Muscle layer of duodenum (tissue), 2 donors: ENCODE measurements around the gene CCDC201.

Experiments used
- H3K27ac ChIP-seq: one replicate; pipeline ENCODE4 v1.7.0; 2013; ENCODE audit warnings: mild to moderate bottlenecking, low read length
- H3K27me3 ChIP-seq: one replicate; pipeline ENCODE4 v1.7.0; 2013; ENCODE audit warnings: low read depth, mild to moderate bottlenecking, control low read depth, low read length
- H3K36me3 ChIP-seq, 2 donors: one replicate each; pipeline ENCODE4 v1.7.0; 2013; ENCODE audit warnings: low read length in 2 of 2, control low read depth in 1 of 2, mild to moderate bottlenecking in 1 of 2; ENCODE audit not compliant: insufficient read depth in 2 of 2, control insufficient read depth in 1 of 2
- H3K4me1 ChIP-seq, 2 donors: one replicate each; pipeline ENCODE4 v1.7.0; 2013; ENCODE audit warnings: low read length in 2 of 2, mild to moderate bottlenecking in 2 of 2, control low read depth in 1 of 2, moderate library complexity in 1 of 2; ENCODE audit not compliant: insufficient read depth in 2 of 2, control insufficient read depth in 1 of 2
- H3K4me3 ChIP-seq, 2 donors: one replicate each; pipeline ENCODE4 v1.7.0; 2013; ENCODE audit warnings: low read length in 2 of 2, low read depth in 1 of 2, mild to moderate bottlenecking in 1 of 2
- H3K9me3 ChIP-seq, 2 donors: one replicate each; pipeline ENCODE4 v1.7.0; 2013; ENCODE audit warnings: low read length in 2 of 2, control low read depth in 1 of 2, mild to moderate bottlenecking in 1 of 2; ENCODE audit not compliant: control insufficient read depth in 1 of 2
- donor health status: healthy.

Gene CCDC201

GRCh38 chr7:45892407-45893035 is 19.6 kb upstream of the CCDC201 start:
- no peak overlapping the region for H3K27ac ChIP-seq
- H3K4me3 ChIP-seq, result no peak overlapping the region
- peaks cover 22% of the 10 kb centered on the region for H3K27me3 ChIP-seq
- no peaks in the 10 kb centered on the region for H3K36me3 ChIP-seq
- peaks cover 0 to 11% of the 10 kb centered on the region in 2 donors for H3K4me1 ChIP-seq
- no peaks in the 10 kb centered on the region for H3K9me3 ChIP-seq

GRCh38 chr7:45891462-45892402 is 18.9 kb upstream of the CCDC201 start:
- no peaks in the 10 kb centered on the region for H3K36me3 ChIP-seq
- H3K27me3 ChIP-seq, result peaks cover 24% of the 10 kb centered on the region
- no peak overlapping the region for H3K4me3 ChIP-seq
- no peaks in the 10 kb centered on the region for H3K9me3 ChIP-seq
- H3K4me1 ChIP-seq, result peaks cover 0 to 11% of the 10 kb centered on the region in 2 donors
- H3K27ac ChIP-seq, result no peak overlapping the region

- peaks cover 0 to 11% of the 10 kb centered on the region in 2 donors for H3K4me1 ChIP-seq
- no peak overlapping the region for H3K4me3 ChIP-seq
Measured at GRCh38 chr7:45890902-45891461, 18.1 kb upstream of the CCDC201 start.

DNA sequence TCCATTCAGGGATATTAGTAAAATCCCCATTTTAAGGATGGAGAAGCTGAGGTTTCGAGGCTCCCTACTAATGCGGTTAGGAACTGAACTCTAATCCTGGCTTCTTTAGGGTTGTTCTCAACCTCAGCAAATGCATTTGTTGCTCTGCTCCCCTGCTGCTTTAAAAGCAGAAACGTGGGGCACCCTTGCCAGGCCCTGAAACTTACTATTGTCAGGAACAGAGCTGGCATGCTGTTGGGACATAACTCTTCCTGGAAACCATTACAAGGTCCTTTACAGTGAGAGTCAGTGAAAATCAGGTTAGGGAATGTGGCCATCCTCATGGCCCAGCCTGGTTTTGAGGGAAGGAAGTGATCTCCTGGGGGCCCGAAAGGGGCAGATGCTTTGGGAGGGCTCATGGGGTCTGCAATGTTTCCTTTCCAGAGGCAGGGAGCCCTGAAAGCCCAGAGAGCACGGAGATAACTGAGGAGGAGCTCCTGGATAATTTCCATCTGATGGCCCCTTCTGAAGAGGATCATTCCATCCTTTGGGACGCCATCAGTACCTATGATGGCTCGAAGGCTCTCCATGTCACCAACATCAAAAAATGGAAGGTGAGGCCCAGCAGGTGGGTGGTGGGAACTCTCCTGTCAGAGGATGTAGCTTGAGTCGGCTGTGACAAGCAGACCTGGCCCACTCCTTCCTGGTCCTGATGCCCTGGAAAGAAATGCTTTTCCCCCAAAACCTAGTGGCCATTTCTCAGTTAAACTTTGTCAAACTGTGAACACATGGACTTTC is 17.4 kb upstream of the CCDC201 start:
- Histone ChIP-seq H3K36me3 (no peaks in the 10 kb centered on the region), H3K27ac (no peak overlapping the region), H3K4me3 (no peak overlapping the region), H3K27me3 (peaks cover 29% of the 10 kb centered on the region), H3K4me1 (peaks cover 0 to 11% of the 10 kb centered on the region in 2 donors), H3K9me3 (no peaks in the 10 kb centered on the region)

More at GRCh38 chr7:45890902-45891461, 18.1 kb upstream of the CCDC201 start:
- Histone ChIP-seq H3K27me3 (peaks cover 29% of the 10 kb centered on the region), H3K36me3 (no peaks in the 10 kb centered on the region), H3K9me3 (no peaks in the 10 kb centered on the region), H3K27ac (no peak overlapping the region)

- no peaks in the 10 kb centered on the region for H3K36me3 ChIP-seq
- no peak overlapping the region for H3K27ac ChIP-seq
- H3K4me1 ChIP-seq, result peaks cover 0 to 11% of the 10 kb centered on the region in 2 donors
- no peak overlapping the region for H3K4me3 ChIP-seq
- no peaks in the 10 kb centered on the region for H3K9me3 ChIP-seq
- peaks cover 29% of the 10 kb centered on the region for H3K27me3 ChIP-seq
Measured at GRCh38 chr7:45889367-45890067, 16.6 kb upstream of the CCDC201 start.

DNA sequence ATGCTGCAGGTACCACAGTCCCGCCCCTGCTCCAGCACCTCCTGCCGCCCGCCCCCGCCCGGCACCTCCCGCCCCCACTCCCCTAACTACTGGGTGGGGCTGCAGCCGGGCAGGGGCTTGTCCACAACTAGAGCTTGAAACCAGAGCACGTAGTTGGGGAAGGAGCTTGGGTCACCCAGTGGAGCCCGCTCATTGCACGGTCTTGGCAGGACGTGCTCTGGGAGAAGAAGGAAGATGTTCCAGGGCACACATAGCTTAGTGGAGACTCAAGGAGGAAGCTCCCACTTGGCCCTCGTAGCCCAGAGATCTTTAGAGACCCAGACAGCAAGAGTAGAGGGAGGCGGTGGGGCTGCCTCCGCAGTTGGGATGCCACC is 16.1 kb upstream of the CCDC201 start:
- Histone ChIP-seq H3K4me1 (peaks cover 0 to 11% of the 10 kb centered on the region in 2 donors), H3K27ac (no peak overlapping the region), H3K36me3 (no peaks in the 10 kb centered on the region), H3K4me3 (peak overlapping the region in 1 of 2 donors; percentile 54), H3K27me3 (peaks cover 29% of the 10 kb centered on the region), H3K9me3 (no peaks in the 10 kb centered on the region)

- no peaks in the 10 kb centered on the region for H3K36me3 ChIP-seq
- H3K27me3 ChIP-seq, result peaks cover 29% of the 10 kb centered on the region
- H3K9me3 ChIP-seq, result no peaks in the 10 kb centered on the region
- H3K27ac ChIP-seq, result no peak within 1 kb of the TSS
- H3K4me3 ChIP-seq, result peak within 1 kb of the TSS in 1 of 2 donors; percentile 54
- H3K4me1 ChIP-seq, result peaks cover 0 to 11% of the 10 kb centered on the region in 2 donors
Measured at GRCh38 chr7:45888185-45888992, 15.5 kb upstream of the CCDC201 start, which contains the start of gene IGFBP1. Gene IGFBP1 (plus strand): TSS chr7:45888488. CDS start chr7:45888653, 165 bp downstream.

DNA sequence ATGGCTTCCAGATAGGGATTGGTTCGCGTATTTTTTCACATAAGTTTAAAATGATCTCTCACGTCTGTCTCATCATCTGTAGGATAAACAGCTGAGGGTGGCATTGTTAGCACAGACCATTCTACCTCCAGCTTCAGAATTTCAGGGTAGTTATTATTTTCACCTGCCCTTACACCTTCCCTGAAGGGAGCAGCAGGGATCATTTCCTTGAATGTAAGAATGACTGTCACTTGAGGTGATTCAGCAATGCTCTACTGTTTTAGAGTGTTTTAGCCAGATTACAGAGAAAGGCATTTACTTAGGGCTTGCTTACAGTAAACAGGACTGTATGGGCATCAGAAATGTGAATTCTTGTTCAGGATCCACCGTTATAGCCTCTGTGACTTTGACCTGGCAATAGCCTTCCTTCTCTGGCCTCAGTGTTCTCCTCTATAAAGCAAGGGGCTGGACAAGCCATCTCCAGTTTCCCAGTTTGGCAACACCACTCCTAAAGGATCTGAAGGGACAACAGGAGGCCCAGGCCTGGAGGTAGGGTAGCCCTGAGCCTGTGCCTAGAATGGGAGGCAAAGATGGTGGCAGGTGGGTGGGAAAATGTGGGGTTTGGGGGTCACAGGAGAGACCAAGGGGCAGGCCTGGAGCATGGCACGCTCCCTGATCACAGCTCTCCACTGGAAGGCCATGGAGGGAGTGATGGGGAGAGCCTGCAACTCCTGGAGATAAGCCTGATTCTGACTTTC is 14.2 kb upstream of the CCDC201 start:
- Histone ChIP-seq H3K4me1 (peaks cover 0 to 11% of the 10 kb centered on the region in 2 donors), H3K27ac (no peak overlapping the region), H3K36me3 (no peaks in the 10 kb centered on the region), H3K27me3 (peaks cover 29% of the 10 kb centered on the region), H3K9me3 (no peaks in the 10 kb centered on the region), H3K4me3 (no peak overlapping the region)

GRCh38 chr7:45885264-45885882 is 12.5 kb upstream of the CCDC201 start:
- Histone ChIP-seq H3K27ac (no peak overlapping the region), H3K9me3 (no peaks in the 10 kb centered on the region), H3K4me3 (no peak overlapping the region), H3K27me3 (peaks cover 24% of the 10 kb centered on the region), H3K36me3 (no peaks in the 10 kb centered on the region), H3K4me1 (peaks cover 0 to 11% of the 10 kb centered on the region in 2 donors)
